ENCODE data around the gene LSM12. TPM values are rescaled to one million over a fixed set of nuclear protein-coding genes. Genes with fewer than 3 reads are reported as not detected.
A peak's percentile ranks its signal among the peaks of the same experiment; 100 is the strongest.

The LSM12 gene
- total RNA-seq, 1 experiment from 2014 or later, result 128 TPM

DNA sequence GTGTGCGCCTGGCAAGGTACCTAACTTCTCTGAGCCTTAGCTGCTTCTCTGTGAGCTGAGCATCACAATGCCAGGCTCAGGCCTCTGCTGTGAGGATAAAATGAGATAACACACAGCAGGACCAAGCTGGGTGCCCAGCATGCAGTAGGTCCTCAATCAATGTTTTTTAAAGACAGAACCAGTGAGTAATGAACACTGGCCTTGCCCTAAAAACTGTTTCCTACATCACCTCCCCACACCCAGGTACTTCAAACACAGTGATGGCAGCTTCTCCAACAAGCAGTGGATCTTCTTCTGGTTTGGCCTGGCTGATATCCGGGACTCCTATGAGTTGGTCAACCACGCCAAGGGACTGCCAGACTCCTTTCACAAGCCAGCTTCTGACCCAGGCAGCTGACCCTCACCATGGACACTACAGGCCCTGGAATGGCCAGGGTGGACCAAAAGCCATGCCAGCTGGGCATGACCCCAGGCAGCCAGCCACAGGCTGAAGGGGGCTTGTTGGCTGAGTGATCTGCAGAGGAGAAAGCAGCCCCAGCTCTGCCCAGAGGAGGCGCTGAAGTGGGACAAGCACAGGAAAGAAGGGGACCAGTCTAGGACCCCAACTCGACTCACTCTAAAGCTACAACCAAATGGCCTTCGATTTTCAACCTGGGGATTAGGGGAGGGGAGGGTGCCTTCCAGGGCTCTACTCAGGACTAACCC lies 58.1 kb downstream of the LSM12 start:
- peaks cover 25% of the 10 kb centered on the region for H3K27me3 Mint-ChIP-seq (ENCODE audit: low read depth)
- Histone ChIP-seq H2BK20ac (ENCODE audit: low read depth, low read length, poor library complexity, severe bottlenecking) (no peak overlapping the region), H3K79me1 (ENCODE audit: insufficient read depth, low read depth, low read length, poor library complexity, severe bottlenecking) (no peaks in the 10 kb centered on the region), H3K14ac (ENCODE audit: insufficient read depth, low read length) (no peak overlapping the region), H3K27me3 (ENCODE audit: insufficient read depth, low read length) (no peaks in the 10 kb centered on the region; the same call in 1 of the 2 replicates), H3K4ac (ENCODE audit: low read depth, low read length) (no peak overlapping the region), H2AFZ (ENCODE audit: low read length) (no peak overlapping the region), H2BK12ac (ENCODE audit: insufficient read length, low read depth, low read length) (no peak overlapping the region), H2BK5ac (ENCODE audit: insufficient read length, low read length) (no peak overlapping the region), H4K20me1 (ENCODE audit: control insufficient read depth, insufficient read depth, insufficient read length) (peaks cover 6% of the 10 kb centered on the region), H4K5ac (ENCODE audit: insufficient read length, low read depth, low read length) (no peak overlapping the region), H3K4me2 (ENCODE audit: insufficient read depth, insufficient read length, low read length) (peak overlapping the region; percentile 76), H3K23me2 (ENCODE audit: insufficient read length, low read depth, low read length, poor library complexity, severe bottlenecking) (peaks cover 35% of the 10 kb centered on the region), H2BK15ac (ENCODE audit: low read depth, low read length) (no peak overlapping the region), H2BK120ac (ENCODE audit: low read depth, low read length, poor library complexity, severe bottlenecking) (no peak overlapping the region), H3K23ac (ENCODE audit: insufficient read length, low read depth, low read length) (no peak overlapping the region), H3K4me1 (ENCODE audit: insufficient read depth, low read length) (peaks cover 3% of the 10 kb centered on the region; the same call in 1 of the 2 replicates), H4K8ac (replicated peaks; ENCODE audit: insufficient read length, low read depth, low read length) (no peak overlapping the region), H3T11ph (ENCODE audit: low read length) (no peak overlapping the region), H3K56ac (ENCODE audit: insufficient read length, low read depth, low read length) (no peak overlapping the region), H3K9ac (ENCODE audit: extremely low read depth, insufficient read length, low read length) (no peak overlapping the region), H3K18ac (ENCODE audit: insufficient read length, low read depth, low read length) (no peak overlapping the region), H3K9me3 (ENCODE audit: control insufficient read depth, low read depth, low read length) (no peaks in the 10 kb centered on the region), H2AK5ac (ENCODE audit: insufficient read length, low read length) (no peak overlapping the region), H4K91ac (ENCODE audit: insufficient read length, low read depth, low read length) (no peak overlapping the region), H3K79me2 (ENCODE audit: insufficient read depth, low read length) (no peaks in the 10 kb centered on the region), H3K27ac (ENCODE audit: insufficient read length, low read depth, low read length) (no peak overlapping the region)
- TF ChIP-seq, protein P1, sequence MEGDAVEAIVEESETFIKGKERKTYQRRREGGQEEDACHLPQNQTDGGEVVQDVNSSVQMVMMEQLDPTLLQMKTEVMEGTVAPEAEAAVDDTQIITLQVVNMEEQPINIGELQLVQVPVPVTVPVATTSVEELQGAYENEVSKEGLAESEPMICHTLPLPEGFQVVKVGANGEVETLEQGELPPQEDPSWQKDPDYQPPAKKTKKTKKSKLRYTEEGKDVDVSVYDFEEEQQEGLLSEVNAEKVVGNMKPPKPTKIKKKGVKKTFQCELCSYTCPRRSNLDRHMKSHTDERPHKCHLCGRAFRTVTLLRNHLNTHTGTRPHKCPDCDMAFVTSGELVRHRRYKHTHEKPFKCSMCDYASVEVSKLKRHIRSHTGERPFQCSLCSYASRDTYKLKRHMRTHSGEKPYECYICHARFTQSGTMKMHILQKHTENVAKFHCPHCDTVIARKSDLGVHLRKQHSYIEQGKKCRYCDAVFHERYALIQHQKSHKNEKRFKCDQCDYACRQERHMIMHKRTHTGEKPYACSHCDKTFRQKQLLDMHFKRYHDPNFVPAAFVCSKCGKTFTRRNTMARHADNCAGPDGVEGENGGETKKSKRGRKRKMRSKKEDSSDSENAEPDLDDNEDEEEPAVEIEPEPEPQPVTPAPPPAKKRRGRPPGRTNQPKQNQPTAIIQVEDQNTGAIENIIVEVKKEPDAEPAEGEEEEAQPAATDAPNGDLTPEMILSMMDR (conservative IDR thresholded peaks at IDR 0.05), result peak; percentile 31; the same call in 1 of the 3 replicates
- no CpG with 5 or more reads among the region's 6 CpGs for WGBS (ENCODE audit: extremely low coverage, insufficient read length, low lambda C conversion rate)
- peaks cover 7 to 18% (median 16%) of the 10 kb centered on the region in 3 experiments; a peak in 6 of 7 replicates for H3K36me3 Mint-ChIP-seq (ENCODE audit: insufficient read depth in 1 of 3, low read depth in 3 of 3)
- H3K4me3 Mint-ChIP-seq, result peak overlapping the region; percentile 77 to 89
- peaks cover 19 to 25% of the 10 kb centered on the region in 2 experiments for H3K4me1 Mint-ChIP-seq
- peak overlapping the region in 1 of 3 experiments; percentile 75; a peak in 2 of 7 replicates for H3K27ac Mint-ChIP-seq
- peak; percentile 53 for DNase-seq
- H3K9me3 Mint-ChIP-seq, result no peaks in the 10 kb centered on the region

Measured in H9 (cell line).